GM21825 (cell line): ENCODE data around the gene LYPD1.

Experiments used
- ATAC-seq: cut with Tn5 transposase; IDR thresholded peaks from one replicate; pipeline ENCODE4 v1.9.1; 2021; ENCODE audit warnings: mild to moderate bottlenecking, moderate library complexity; ENCODE audit not compliant: unreplicated experiment

The LYPD1 gene

DNA sequence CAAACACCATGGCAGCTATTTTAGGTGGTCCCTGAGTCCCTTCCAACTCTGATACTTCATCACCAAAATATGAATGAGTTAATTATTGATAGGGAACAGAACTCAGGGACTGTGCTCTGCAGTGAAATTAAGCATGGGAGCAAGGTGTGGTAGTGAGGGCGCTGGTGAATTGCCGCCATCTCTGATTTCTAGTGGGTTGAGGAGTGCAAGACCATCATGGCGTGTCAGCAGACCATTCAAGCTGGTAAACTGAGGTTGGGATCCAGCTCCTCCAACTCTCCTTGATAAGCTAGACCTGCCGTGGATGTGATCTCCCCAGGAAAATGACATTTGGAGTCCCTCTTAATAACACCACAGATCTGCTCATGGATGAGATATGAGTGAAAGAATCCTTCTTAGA lies 70.4 kb downstream of the LYPD1 start:
- ATAC-seq = no peak

DNA sequence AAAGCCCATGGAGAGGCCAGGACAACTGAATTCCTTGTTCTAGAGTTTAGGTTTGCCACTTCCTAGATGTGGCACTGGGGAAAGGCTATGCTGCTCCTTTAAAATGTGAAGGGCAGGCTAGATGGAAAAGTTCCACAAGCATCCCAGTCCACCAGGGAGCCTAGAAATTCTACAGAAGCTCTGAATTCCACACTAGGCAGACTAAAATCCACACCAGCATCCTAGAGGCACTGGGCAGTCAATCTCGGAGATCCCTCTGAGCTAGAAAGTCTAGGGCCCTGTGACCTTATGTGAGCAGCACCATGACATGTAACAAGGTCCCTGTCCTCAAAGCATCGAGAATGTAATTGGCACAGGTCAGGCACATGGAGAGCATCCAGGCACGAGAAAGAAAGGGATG lies 71.5 kb downstream of the LYPD1 start:
- no peak for ATAC-seq

DNA sequence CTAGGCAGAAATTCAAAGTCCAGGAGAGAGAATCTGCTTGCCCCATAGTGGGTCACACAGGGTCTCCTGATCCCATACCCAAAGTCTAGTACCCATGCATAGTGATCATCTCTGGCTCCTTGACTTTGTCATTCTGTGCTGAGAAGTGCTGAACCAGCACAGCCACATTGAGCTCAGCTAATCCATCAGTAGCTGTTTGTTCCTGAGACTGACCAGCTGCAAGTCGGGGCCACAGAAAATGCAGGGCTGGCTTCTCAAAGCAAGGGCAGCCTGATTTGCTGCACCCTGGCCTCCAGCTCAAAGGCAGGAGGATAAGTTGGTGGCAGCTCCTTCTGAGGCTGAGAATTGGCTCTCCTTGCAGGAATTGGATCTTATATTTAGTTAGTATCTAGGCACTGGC lies 72.2 kb downstream of the LYPD1 start:
- no peak for ATAC-seq

DNA sequence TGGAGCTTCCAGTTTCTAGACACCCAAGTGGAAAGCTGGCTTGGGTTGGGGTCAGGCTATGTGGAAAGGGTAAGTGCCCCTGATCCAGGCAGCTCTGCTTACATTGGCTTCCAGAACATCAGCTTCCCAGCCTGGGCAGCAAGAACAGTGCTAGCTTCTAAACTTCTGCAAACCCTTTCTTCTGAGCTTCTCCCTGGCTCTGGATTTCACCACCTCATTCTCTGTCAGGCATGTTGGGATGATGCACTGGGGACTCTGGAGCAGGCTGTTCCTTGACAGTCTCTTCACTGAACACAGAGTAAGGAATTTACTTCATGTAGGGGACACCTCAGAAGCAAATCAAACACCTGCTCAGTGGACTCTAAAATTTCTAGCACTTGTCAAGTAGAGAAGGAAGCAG lies 72.8 kb downstream of the LYPD1 start:
- ATAC-seq = no peak

DNA sequence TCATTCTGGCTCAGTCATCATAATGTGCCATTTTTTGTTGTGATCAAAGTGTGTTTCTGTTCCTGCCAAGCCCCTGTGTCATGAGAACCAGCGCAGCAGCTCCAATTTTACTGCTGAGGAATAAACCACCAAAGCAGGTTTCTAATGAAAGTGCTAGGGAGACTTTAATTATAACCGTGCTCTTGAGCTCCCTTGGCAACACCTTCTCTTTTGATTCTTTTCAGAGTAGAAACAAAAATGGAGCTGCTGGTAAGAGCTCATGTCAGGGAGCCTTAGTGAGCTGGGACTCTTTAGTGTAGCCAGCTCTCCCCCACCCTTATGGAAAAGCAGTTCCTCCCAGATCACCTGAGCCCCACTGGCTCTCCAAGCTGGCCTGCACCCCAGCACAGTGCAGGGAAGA lies 74.3 kb downstream of the LYPD1 start:
- no peak for ATAC-seq

DNA sequence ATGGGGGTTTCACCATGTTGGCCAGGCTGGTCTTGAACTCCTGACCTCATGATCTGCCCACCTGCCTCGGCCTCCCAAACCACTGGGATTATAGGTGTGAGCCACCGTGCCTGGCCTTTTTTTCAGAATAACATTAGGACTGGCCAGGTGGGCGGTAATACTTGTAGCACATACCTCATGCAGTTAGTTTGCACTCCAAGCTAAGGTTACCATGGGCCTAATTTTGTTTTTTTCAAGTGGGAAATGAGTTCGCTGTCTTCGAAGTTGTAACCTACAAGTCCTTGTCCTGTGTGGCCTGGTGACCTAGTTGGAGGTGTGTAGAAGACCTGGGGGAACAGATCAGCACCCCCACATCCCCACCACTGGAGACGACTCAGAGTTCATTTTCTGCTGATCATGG lies 74.8 kb downstream of the LYPD1 start:
- no peak for ATAC-seq
